ENCODE data around the gene TNFAIP2.

The TNFAIP2 gene

GRCh38 chr14:103134405-103134804 lies 11.1 kb downstream of the TNFAIP2 start:
- DNase-seq (ENCODE audit: low spot score): no peak

- no peak for DNase-seq (ENCODE audit: low spot score)
Observed at GRCh38 chr14:103134919-103135318, 11.7 kb downstream of the TNFAIP2 start.

DNA sequence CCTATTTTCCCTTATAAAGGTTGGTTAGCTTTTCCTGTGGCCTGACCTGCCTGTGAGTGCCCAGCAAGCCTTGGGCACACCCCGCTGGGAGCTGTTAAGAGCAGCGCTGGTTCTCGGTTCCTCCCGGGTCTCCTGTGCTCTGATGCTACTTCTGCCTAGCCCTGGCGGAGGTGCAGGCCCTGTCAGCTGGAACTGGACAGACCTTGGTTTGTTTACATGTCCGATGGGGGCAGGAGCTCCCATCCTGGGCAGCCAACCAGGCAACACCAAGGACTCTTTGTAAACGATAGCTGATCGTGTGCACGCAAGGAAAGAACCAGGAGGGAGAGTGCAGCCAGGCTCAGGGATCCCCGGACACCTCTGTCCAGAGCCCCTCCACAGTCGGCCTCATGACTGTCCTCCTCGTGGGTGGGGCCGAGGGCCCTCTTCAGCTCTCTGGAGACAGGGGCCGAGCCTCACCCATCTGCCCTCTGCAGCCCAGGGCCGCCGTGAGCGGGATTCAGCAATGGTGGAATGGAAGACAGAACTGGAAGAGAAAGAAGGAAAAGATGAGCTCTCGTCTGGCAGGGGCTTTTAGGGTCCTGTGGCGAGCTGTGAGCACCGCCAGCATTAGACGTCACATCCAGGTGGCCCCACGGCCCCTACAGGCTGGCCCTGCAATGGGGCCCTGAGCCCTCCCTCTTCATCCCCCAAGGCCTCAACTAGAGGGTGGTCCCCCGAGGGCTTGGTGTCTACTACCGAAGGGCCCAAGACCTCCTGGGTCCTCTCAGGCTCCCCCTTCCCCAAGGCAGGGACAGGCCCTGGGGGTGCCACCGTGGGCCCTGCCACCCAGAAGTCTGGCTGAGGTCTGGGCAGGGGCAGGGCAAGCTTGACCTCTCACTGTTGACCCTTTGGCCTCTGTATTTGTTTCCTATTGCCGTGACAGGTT lies 12.3 kb downstream of the TNFAIP2 start:
- no peak for DNase-seq (ENCODE audit: low spot score)

- peak; percentile 47 for DNase-seq (ENCODE audit: low spot score)
Observed at GRCh38 chr14:103136388-103137271, 13.4 kb downstream of the TNFAIP2 start.

- no peak for DNase-seq (ENCODE audit: low spot score)
Observed at GRCh38 chr14:103137689-103138300, 14.5 kb downstream of the TNFAIP2 start.

DNA sequence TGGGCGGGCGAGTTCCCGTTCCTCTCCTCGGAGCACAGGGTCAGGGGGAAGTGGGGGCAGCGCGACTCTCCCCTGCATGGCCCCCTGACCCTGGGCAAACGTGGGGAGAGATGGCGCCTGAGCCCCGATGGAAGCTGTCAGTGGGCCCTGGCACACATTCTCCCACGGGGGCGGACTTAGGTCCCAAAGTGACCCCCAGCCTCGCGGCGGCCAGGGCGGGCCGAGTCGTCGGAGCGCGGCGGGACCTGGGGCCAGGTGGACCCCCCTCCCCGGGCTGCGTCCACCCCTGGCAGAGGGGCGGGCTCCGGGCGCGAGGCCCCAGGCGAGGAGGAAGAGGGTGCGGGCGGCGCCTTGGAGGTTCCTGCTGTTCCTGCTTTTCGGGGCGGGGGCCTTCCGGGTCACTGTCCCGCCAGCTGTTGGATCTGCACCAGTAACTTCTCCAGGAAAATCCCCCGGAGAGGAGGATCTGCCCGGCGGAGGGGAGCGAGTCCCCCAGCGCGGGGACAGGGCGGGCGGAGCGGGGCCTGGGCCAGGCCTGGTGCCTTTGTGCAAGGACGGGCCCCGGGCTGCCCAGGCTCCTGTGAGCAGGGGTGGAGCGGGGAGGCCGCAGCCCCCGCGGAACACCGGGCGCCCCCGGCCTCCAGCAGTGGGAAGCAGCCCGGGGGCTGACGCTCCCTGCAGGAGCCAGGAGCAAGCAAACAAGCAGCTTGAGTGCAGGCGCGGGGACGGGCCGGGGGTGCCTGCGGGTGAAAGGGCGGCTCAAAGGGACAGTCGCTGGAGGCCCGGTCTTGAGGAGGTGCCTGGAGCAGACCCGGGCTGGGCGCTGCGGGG lies 15.3 kb downstream of the TNFAIP2 start:
- no peak for DNase-seq (ENCODE audit: low spot score)

DNA sequence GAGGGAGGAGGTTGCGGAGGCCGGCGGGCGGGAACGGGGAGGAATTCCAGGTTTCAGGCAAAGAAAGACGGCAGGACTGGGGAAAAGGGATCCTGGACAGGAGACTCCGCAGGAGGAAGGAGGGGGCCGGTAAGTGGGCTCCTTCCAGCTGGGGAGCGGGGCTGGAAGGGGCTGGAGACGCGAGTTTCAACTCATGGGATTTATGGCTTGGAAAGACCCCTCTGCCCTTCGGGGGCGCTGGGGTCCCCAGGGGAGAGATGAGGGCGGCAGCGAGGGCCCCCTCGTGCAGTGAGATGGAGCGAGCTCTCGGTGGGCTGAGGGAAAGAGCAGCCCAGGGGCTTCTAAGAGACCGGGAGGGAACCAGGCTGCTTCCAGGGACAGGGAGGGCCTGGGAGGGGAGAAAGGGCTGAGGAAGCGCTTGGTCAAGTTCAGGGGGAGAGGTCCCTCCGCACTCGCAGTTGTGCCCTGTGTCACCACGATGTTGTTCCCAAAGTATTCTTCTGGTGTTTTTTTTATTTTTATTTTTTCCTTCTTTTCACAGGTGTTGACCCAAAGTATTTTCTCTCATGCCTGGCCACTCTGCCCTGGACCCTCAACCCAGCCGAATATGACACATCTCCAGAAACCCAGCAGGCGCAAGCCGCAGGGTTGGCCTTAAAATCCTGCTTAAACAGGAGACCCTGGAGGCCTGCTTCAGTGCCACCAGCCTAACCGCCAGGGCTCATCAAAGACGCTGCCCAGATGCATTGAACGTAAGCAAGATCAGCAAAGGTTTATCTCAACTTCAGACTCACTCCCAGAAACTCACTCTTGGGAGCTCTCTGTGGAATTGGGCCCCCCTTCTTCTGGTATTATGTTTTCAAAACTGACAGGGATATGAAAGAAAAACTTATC lies 16.1 kb downstream of the TNFAIP2 start:
- no peak for DNase-seq (ENCODE audit: low spot score)

DNA sequence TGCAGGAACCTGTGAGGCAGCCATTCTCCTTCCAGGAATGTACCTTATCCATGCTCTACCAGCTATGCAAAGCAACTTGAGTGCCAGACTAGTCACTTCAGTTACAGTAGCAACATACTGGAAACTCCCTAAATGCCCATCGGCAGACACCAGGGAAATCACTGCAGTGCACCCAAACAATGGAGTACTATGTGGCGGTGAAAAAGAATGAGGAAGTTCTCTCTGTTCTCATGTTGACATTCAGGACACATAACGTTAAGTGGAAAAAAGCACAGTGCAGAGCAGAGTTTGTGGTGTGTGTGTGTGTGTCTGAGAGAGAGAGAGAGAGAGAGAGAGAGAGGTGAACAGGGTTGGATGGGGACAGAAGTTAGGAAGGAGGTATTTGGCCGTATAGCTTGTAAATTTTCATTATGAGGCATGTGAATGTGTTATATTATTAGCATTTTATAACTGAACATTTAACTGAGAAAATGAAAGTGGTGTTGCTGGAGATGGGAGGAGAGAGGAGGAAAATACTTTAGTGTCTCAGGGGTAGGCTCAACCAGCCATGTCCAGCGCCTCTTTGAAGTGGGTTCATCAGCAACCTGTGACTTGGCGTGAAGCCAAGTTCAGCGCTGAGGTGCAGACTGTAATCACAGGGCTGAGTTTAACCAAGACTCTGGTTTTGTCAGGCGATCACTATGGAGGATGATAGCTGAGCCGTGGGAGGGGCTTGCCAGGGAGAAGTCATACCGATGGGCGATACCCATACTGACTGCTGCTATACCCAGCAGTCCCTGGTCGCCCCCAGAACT lies 17.3 kb downstream of the TNFAIP2 start:
- DNase-seq (ENCODE audit: low spot score): no peak

GRCh38 chr14:103141117-103141796 lies 18.0 kb downstream of the TNFAIP2 start:
- peak; percentile 46 for DNase-seq (ENCODE audit: low spot score)

GRCh38 chr14:103142026-103142425 lies 18.8 kb downstream of the TNFAIP2 start:
- no peak for DNase-seq (ENCODE audit: low spot score)

- no peak for DNase-seq (ENCODE audit: low spot score)
Observed at GRCh38 chr14:103142721-103143302, 19.6 kb downstream of the TNFAIP2 start.

DNA sequence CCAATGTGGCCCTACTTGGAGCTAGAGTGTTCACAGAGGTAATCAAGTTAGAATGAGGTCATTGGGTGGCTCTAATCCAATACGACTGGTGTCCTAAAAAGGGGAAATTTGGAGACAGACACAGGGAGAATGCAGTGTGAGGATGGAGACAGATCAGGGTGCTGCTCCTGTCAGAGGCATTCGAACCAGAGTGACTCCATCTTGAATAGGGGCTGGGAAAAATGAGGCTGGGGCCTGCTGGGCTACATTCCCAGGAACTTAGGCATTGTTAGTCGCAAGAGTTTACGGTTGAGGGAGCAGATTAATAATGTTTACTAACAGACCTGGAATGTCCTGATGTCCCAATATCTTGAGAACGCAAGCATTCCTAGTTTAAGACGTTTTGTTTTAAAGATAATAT lies 20.2 kb downstream of the TNFAIP2 start:
- DNase-seq (ENCODE audit: low spot score): no peak

GRCh38 chr14:103144085-103144484 lies 20.8 kb downstream of the TNFAIP2 start:
- DNase-seq (ENCODE audit: low spot score): no peak

- no peak for DNase-seq (ENCODE audit: low spot score)
Observed at GRCh38 chr14:103146141-103146709, 23.0 kb downstream of the TNFAIP2 start.

DNA sequence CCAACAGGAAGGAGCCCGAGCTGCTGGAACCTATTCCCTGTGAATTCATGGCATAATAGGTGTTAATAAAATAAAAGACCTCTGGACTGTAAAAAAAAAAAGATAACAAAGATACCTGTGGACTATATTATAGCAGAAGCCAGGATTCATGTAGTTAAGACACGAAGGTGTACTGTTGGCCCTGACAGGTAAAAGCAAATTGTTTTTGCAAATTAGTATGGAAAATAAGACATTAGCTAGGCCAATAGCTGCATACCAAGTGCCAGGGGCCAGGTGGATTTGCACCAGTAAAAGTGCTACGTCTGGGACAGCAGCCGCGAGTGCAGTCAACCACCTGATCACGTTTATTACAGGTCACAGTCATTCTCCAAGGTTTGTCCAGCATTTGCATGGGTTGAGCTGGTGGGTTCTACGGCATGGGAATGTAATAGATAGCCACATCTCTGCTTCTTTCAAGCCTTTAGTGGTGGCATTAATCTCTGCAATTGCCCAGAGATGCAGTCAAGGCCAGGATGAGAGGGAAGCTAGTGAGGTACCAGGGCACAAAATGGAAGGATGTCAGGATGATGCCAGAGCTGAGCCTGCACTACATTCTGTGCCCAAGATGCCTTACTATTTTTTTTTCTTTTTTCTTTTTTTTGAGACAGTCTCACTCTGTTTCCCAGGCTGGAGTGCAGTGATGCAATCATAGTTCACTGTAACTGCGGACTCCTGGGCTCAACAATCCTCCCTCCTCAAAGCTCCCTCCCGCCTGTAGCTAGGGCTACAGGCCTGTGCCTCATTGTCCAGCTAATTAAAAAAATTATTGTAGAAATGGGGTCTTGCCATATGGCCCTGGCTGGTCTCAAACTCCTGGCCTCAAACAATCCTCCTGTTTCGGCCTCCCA lies 26.3 kb downstream of the TNFAIP2 start:
- DNase-seq (ENCODE audit: low spot score): no peak

GRCh38 chr14:103151270-103151945 lies 28.1 kb downstream of the TNFAIP2 start:
- DNase-seq (ENCODE audit: low spot score): no peak

DNA sequence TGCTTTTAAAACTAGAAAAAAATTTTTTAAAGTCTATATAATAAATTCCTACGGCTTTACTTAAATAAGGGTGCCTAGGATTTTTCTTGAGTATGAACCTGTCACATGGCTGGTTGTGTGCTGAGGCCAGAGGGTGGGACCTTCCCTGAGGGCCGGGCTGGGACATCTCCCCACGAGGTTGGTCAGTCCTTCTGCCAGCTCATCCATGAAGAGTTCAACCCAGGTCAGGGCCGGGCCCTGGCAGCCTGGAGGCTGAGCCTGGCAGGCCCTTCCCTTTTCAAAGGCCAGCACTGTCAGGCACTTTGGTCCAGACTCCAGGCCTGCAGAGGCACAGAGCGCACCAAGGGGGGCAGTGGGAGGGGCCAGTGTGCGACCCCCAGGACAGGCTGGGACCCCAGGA lies 31.7 kb downstream of the TNFAIP2 start:
- peak; percentile 85 for DNase-seq (ENCODE audit: low spot score)
